Inferior parietal cortex (tissue), 1 donor: ENCODE data around the gene SERPINE2.

Experiments used
- DNase-seq: peaks from one replicate; pipeline ENCODE4 v3.0.0-alpha.2; 2016; ENCODE audit errors: extremely low spot score

Gene SERPINE2

GRCh38 chr2:224046752-224047151, 7.7 kb upstream of the SERPINE2 start:
- DNase-seq = no peak

DNA sequence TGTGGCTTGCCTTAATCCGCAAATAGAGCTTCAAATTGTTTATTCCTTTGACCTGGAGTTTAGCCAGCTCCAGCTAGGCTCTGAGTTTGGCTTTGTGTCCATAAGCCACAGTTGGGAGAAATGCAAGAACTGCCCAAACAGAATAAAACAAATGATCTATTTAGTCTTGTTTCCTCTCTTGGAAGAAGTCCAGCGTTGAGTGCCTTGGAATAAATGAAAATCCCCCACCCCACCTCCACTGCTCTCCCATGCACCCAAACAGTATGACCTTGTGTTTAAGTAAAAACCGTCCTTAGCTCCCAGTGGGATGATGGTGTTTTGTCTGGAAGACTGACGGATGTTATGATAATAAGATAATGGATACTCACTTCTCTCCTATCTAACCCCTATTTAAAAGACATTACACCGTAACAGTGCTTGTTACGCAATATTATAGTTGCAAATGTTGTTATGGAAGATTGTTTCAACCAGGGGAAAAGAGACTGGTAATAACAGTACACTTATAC, 3.2 kb upstream of the SERPINE2 start:
- peak; percentile 72 for DNase-seq

- DNase-seq = no peak
Measured at GRCh38 chr2:224041554-224041953, 2.5 kb upstream of the SERPINE2 start.

- peak; percentile 8 for DNase-seq
Measured at GRCh38 chr2:224040753-224041152, 1.7 kb upstream of the SERPINE2 start.

- peak; percentile 68 for DNase-seq
Measured at GRCh38 chr2:224039770-224040440, 819 bp upstream of the SERPINE2 start.

GRCh38 chr2:224038830-224039079, 331 bp downstream of the SERPINE2 start:
- DNase-seq = no peak

- peak; percentile 22 for DNase-seq
Measured at GRCh38 chr2:224038049-224038829, 847 bp downstream of the SERPINE2 start.

DNA sequence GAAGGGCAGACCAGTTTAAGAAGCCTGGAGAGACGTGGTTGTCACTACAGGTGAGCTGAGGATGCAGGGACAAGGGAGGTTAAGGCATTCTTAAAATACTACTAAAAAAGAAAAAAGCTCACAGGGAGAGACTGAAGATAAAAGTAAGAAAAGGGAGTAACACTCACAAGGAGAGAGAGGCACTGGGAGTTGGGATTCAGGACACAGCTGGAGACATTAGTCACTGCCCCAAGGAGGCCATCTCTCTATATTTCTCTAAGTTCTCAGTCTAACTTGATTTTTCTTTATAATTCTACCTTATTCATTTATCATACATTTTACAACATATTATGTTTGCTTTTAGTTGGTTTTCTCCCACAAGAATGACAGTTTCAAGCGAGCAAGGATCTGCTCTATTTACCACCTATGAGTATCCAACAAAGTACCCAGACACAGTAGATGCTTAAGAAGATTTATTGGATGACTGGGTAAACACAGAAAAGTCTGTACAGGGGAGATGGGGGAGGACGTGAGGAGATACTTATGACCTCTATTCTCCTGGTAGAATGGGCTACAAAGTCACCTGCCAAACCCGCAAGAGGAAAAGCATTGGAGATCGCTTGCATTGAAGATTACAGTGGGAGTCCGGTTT, 2.2 kb downstream of the SERPINE2 start:
- DNase-seq = no peak

DNA sequence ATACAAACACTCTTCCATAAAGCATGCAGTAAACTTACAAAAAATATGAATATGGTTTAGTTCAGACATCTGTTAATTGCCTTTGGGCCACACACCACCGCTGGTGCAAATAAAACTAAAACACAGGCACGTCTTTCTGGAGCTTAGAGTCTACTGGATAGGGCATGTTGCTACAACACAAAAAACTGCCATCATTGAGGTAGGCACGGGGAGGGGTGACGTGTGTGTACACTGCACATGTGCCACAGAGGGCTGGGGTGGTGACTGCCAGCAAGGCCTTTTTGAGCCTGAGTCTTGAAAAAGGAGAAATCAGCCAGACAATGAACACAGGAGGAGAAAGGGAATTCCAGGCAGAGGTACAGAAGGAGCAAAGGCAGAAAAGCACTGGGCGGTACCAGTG, 5.1 kb downstream of the SERPINE2 start:
- DNase-seq = no peak

DNA sequence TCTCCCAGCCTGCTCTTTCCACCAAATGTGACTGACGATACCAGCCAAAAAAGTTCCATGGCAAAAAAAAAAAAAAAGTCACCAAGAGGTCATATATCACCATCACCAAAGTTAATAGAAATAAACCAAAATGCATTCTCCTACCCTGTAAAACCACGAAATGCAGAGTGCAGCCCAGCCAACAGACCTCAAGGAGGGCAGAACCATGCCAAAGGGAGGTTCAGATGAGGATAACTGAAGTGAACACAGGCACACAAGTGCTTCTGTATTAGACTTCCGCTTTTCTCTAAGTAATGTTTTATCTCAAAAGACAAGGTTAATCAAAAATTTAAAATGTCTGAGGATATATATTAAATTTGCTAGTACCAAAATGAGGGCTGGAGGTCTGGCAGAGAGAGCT, 5.5 kb downstream of the SERPINE2 start:
- DNase-seq = no peak

GRCh38 chr2:224032283-224032682, 6.8 kb downstream of the SERPINE2 start:
- no peak for DNase-seq

DNA sequence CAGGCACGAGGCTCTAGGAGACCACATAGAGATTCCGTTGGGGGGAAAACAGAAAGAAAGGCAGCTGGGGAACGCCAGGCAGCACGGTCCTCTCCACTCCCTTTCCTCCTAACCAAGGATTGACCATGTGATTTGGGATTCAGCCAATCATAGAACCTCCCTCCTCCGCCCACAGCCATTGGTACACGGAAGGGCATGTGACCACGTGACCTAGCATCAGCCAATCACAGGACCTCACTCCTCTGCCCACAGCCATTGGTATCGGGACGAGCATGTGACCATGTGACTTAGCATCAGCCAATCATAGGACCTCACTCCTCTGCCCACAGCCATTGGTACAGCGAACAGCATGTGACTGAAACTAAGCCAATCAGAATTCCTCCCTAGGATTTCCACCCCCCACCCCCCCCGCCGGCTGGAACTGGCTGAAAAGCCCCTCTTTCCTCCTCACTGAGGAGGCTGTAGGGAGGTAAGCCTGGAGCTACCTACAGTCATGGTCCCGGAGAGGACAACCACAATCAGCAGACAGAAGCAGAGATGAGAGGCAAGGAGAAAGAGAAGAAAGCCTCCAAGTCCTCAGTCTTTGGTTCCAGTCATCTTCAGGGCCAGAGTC, 7.6 kb downstream of the SERPINE2 start:
- DNase-seq = no peak

DNA sequence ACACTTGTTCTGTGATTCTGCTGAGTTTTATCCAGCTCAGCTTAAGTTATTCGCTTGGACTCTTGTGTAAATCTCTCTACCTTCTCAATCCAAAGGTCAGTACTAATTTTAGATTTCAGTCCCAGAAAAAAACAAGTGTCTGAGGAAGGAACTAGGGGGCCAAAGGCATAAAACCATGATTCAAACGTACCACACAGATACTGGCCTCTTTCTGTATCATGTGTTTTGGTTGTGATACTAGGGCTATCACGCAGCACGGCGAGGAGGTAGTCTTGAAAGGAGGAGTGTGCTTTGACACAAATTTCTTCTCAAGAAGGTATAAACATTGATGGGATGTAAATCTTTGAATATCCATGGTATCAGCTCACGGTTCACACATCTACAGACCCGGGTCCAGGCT, 8.3 kb downstream of the SERPINE2 start:
- no peak for DNase-seq

DNA sequence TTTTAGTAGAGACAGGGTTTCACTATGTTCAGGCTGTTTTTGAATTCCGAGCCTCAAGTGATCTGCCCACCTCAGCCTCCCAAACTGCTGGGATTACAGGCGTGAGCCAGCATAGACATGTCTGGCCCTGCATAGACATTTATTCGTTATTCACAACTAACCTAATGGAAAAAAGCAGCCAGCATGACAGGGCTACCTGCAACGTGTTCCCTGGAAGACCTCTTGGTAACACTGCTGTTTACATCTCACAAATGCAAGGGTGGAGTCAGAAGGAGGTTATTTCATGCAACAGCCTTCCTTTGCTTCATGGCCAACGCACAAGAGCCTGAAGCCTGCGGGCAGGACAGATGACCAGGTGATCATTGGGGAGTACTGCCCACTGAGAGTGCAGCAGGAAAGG, 9.2 kb downstream of the SERPINE2 start:
- no peak for DNase-seq

DNA sequence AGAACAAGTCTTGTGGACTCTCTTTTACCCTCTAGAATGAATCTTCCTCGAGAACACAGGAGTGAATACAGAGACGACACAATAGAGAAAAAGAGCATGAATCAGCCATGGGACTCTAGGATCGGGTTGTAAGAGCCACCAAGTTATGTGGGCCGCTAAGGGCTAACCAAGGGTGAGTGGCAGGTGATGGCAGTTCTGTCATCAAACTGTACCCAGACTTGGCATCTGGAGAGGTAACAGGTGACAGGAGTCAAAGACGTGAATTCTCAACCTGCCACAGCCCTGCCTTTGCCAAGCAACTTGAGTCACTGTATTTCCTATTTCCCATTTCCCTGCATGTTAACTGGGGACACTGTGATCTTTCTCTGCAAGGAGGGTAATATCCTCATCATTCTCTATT, 11.2 kb downstream of the SERPINE2 start:
- DNase-seq = no peak

DNA sequence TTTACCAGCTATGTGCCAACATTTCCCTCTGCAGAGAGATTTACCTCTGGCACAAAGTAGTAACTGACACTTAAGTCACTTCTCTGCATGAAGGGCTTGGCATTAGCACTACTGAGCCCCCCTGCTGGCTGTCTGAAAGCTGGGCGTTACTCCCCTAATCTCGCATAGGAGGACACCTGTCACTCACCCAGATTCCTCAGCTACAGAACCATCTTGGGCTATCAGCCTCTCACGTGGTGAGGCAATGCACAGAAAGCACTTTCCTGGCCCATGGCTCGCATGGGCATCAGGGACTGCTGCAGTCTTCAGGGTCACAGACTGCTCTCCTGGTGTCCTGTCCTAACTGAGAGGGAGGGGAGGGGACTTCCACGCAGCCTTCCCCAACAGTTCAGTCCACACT, 12.0 kb downstream of the SERPINE2 start:
- DNase-seq = no peak

GRCh38 chr2:224025874-224026273, 13.2 kb downstream of the SERPINE2 start:
- no peak for DNase-seq

GRCh38 chr2:224024270-224024669, 14.8 kb downstream of the SERPINE2 start:
- no peak for DNase-seq

DNA sequence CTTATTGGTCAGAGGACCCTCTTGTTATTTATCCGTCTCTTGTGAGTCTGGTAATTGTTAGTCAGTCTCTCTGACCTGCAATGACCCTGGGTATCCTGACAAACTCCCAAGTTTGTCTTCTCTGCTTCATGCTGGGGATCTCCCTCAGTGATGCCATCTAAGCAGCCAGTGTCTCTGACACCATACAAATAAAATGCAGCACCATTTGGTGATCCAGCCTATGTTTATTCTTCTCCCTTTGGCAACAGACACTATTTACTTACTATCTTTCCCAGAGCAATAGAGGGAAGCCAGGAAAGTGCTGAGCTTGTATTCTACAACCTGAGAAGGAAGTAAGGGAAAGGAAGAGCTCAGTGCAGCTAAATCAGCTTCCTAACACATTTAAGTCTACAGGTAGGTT, 15.9 kb downstream of the SERPINE2 start:
- DNase-seq = no peak

GRCh38 chr2:224022486-224022885, 16.6 kb downstream of the SERPINE2 start:
- no peak for DNase-seq

DNA sequence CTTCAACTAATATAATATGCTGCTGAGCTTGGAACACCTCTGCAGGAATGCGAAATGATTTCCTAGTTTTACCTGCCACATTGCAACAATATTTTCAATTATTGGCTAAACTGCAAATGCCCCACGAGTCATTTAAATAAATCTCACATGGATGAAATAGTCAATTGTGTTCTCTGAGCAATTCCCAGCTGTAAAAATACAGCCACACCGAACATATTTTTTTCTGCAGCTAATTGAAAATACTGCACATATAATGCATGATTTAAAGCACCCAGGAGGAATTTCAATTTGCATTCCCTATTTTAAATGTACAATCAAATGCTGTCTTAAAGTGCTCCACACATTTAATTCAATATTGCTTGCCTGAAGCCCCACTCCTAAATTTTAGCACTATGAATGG, 18.6 kb downstream of the SERPINE2 start:
- no peak for DNase-seq

- DNase-seq = no peak
Measured at GRCh38 chr2:224017957-224018356, 21.1 kb downstream of the SERPINE2 start.

DNA sequence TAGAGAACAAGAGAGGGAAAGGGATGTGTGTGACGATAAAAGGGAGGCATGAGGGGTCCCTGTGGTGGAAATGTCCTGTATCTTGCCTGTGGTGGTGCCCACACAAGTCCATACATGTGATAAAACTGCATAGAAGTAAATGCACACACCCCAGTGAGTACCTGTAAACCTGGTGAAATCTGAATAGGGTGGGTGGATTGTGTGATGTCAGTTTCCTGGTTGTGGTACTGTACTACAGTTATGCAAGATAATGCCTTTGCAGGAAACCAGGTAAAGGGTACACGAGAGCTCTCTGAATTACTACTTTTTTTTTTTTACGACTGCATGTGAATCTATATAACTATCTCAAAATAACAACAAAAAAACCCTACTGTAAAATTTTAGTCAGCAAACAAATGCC, 22.1 kb downstream of the SERPINE2 start:
- DNase-seq = no peak
